Measurements from ENCODE around the gene F2RL1.

Gene F2RL1

DNA sequence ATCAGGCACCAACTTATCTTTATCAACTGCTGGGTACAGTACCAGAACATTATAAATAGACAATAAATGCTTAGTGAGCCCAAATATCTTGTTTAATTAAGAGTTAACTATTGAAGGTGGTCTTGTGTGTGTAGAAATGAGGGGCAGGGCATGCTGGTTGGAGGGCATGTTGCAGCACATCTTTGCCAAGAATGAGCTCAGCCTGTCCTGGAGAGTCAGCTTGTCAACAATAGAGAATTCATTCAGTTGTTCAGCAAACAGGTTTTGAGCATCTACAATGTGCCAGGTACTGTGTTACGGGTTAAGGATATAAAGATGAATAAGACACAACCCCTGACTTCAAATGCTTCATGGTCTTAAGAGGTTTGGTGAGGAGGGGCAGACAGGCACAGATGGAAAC, 19.2 kb upstream of the F2RL1 start:
- no peak for DNase-seq (ENCODE audit: low spot score)
- Histone ChIP-seq H3K4me3 (no peak overlapping the region), H3K27ac (no peak overlapping the region)
- no peak for TF ChIP-seq CTCF (IDR thresholded peaks at IDR 0.05)

GRCh38 chr5:76800579-76800978, 18.3 kb upstream of the F2RL1 start:
- no peak for DNase-seq (ENCODE audit: low spot score)
- Histone ChIP-seq H3K4me3 (no peak overlapping the region), H3K27ac (peak overlapping the region in 1 of 2 donors; percentile 28)
- no peak for TF ChIP-seq CTCF (IDR thresholded peaks at IDR 0.05)

DNA sequence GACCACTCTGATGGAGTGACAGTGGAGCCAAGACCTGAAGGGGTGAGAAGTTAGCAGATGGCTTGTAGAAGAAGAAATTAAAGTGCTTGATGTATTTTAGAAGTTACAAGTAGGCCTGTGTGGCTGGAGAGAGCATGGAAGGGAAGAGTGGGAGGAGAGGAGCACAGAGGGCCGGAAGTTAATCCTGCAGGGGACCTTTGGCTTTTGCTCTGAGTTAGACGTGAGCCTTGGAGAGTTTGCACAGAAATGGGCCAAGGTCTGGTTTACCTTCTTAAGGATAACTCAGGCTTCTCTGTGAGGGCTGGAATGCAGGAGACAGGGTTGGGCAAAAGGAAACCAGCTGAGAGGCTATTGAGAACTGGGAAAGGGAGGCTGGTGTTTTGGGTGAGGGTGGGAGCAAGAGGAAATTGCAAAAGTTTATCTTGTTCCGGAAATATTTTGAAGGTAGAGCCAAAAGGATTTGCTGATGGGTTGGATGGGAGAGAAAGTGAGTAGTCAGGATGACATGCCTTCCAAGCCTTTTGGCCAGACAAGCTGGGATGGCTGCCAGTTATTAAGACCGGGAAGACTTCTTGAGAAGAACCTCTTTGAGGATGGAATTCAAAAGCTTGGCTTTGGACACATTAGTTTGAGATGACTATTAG, 17.5 kb upstream of the F2RL1 start:
- peak overlapping the region in 1 of 2 donors; percentile 68 for H3K27ac ChIP-seq
- no peak for DNase-seq (ENCODE audit: low spot score)
- no peak overlapping the region for H3K4me3 ChIP-seq
- no peak for TF ChIP-seq CTCF (IDR thresholded peaks at IDR 0.05)

GRCh38 chr5:76801803-76802195, 17.0 kb upstream of the F2RL1 start:
- no peak for TF ChIP-seq CTCF (IDR thresholded peaks at IDR 0.05)
- DNase-seq (ENCODE audit: low spot score), result no peak
- Histone ChIP-seq H3K27ac (no peak overlapping the region), H3K4me3 (no peak overlapping the region)

DNA sequence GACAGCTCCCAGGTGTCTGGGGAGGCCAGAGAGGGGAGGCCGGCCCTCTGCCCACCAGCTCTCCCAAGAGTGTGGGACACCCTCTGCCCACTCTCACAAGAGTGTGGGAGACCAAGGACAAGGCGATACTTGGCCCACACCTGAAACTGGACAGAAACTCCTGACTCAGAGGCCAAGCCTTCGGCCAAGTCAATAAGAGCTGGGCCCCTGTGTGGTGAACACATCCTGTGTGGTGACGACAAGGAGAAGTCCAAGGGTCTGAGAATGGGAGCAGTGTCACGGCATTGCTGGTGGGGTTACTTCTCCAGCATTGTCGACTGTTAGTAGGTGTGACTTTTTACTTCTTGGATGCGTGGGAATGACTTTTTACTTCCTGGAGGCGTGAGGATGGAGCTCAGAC, 14.6 kb upstream of the F2RL1 start:
- no peak for TF ChIP-seq CTCF (IDR thresholded peaks at IDR 0.05)
- H3K27ac ChIP-seq, result no peak overlapping the region
- H3K4me3 ChIP-seq, result no peak overlapping the region
- no peak for DNase-seq (ENCODE audit: low spot score)

GRCh38 chr5:76805821-76806505, 12.9 kb upstream of the F2RL1 start:
- no peak for DNase-seq (ENCODE audit: low spot score)

More at GRCh38 chr5:76805821-76806505, 12.9 kb upstream of the F2RL1 start:
- no peak for TF ChIP-seq CTCF (IDR thresholded peaks at IDR 0.05)
- Histone ChIP-seq H3K27ac (peak overlapping the region in 1 of 2 donors; percentile 72), H3K4me3 (no peak overlapping the region)

All from coronary artery (tissue), 2 donors.